ENCODE results near the gene ZMYND8.

The ZMYND8 gene

DNA sequence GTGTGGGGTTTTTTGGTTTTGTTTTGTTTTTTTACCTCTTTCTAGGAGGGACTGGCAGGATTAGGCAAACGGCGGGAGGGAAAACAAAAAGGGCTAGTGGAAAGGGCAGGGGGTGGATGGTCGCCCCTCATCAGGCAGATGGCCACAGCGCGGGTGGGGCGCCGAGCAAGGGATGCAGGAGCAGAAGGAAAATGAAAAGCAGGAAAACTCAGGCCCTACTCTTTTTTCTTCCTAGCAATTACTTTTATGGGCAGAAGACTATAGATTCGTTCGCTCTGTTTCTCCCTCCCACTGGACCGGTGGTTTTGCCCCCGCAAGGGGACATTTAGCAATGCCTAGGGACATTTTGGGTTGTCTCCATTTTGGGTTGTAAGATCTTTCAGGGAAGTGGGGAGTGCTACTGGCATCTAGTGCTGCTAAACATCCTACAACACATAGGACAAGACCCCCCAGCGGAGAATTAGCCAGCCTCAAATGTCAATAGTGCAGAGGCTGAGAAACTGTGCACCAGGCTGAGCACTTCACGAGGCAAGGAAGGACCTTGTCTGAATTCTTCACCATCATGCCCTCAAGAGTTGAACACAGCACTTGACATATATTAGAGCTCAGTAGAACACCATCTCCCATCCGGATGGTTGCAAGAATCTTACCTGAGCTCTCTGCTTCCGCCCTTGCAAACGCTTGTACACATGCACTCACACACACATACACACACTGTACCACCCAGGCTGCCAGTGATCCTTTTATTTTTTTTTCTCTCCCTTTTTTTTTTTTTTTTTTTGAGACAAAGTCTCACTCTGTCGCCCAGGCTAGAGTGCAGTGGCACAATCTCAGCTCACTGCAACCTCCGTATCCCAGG is 4.8 kb upstream of the ZMYND8 start:
- DNase-seq (ENCODE audit: low spot score in 2 of 2) (no peak), ATAC-seq (ENCODE audit: low read depth) (no peak)
- H3K4me3 Mint-ChIP-seq, result peak overlapping the region; percentile 61
- no peak overlapping the region for H3K27ac Mint-ChIP-seq
- no peaks in the 10 kb centered on the region for H3K36me3 Mint-ChIP-seq
- H3K4me1 Mint-ChIP-seq, result peaks cover 49% of the 10 kb centered on the region
- H3K27me3 Mint-ChIP-seq, result no peaks in the 10 kb centered on the region
- no peaks in the 10 kb centered on the region for H3K9me3 Mint-ChIP-seq

DNA sequence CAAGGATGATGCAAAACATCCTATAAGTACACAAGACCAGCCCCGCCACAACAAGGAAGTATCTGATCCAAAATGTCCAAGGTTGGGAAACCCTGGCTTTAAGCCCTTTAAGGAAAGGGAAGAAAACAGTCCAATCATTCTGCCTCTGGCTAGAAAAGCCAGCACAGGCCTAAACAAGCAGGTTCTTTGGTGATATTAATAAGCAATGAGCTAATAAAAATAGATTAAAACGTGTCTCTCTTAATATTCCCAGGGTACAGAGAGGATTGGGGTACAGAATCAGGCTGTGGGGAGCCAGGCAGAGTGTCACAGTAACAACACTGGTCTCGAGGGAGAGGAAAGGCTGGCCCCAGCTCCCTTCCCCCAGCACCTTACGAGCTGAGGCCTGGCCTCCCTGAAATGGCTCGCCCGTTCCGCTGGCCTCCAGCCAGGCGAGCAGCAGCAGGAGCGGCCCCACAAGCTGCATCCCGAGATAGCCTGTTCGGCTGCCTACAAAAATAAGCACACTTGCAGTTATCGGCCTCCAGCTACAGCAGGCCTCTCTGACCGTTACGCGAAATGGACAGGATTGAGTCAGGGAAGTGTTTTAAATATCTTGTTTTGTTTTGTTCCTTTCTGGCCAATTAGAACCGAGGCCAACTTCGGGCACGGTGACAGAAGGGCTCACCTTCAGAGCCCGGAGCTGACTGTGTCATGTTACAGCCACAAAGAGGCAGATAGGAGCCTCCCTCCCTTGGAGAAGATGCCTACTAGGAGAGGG is 4.0 kb upstream of the ZMYND8 start:
- no peaks in the 10 kb centered on the region for H3K9me3 Mint-ChIP-seq
- H3K4me3 Mint-ChIP-seq, result peak overlapping the region; percentile 61
- no peaks in the 10 kb centered on the region for H3K36me3 Mint-ChIP-seq
- peaks cover 54% of the 10 kb centered on the region for H3K4me1 Mint-ChIP-seq
- H3K27me3 Mint-ChIP-seq, result no peaks in the 10 kb centered on the region
- DNase-seq (ENCODE audit: low spot score in 2 of 2), result no peak
- no peak for ATAC-seq (ENCODE audit: low read depth)
- no peak overlapping the region for H3K27ac Mint-ChIP-seq

DNA sequence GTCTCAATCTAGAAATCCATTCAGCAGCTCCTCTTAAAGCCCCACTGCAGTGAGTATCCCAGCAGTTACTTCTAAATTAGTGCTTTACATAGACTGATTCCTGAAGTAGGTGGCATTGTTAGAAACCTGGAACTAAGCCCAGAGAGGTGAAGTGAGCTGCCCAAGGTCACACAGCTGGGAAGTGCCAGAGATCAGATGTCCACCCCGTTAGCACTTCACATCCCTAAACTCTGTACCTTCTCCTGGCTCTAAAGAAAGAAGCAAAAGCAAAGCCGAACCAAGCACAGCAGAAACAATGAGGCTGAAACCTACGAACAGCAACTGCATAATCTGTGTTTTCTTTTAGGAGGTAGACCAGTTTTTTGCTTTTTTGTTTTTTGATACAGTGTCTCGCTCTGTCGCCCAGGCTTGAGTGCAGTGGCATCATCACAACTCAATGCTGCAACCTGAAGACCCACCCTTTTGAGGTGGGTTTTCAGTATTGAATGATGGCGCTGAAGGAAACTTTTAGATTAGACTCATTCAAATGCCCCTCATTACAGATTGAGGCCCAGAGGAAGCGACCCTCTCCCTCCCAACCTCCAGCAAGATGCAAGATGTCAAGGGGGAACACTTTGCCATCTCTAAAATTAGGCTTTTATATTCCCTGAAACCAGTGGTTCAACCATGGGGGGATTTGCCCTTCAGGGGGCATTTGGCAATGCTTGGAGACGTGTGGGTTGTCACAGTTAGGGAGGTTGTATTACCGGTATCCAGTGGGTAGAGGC is 3.2 kb upstream of the ZMYND8 start:
- Mint-ChIP-seq H3K4me3 (peak overlapping the region; percentile 61), H3K4me1 (peaks cover 62% of the 10 kb centered on the region), H3K9me3 (no peaks in the 10 kb centered on the region), H3K27ac (no peak overlapping the region), H3K36me3 (no peaks in the 10 kb centered on the region), H3K27me3 (no peaks in the 10 kb centered on the region)
- DNase-seq (ENCODE audit: low spot score in 2 of 2) (no peak), ATAC-seq (ENCODE audit: low read depth) (no peak)

DNA sequence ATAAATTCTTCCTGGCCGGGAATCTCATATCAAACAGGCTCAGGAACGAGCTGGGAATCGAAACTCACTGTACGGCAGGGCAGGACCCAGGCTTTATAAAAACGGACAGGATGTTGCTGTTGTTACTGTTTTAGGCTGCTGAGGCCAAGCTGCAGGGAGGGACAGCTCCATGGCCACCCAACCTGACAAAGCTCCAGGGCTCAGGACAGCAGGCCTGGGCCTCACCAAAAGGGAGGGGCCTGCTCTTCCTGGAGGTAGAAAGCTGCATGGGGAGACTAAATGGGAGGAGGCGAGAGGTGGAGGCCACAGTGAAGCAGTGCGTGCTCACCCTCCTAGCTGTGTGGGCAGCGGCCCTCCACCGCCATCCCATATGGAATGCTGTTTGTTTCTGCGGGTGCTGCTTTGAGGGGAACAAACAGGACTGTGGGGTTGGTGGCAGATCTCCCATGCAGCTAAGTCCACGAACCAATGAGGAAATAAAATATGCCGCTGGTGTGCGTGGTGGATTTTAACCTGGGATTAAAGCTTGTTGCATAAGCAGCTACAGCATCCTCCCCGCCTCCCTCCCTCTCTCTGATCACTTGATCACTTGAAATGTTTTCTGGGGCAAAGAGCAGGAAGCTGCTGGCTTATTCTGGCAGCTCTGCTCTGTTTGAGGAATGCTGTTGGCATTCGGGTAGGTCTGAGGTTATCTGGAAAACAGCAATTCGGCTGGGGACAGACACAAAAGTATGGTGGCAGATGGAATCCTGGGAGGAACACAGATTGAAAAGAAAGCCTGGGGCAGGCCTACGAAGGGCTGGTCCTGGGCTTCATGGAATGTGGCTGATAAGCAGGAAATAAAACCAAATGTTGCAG is 2.4 kb upstream of the ZMYND8 start:
- peaks cover 68% of the 10 kb centered on the region for H3K4me1 Mint-ChIP-seq
- ATAC-seq (ENCODE audit: low read depth) (no peak), DNase-seq (ENCODE audit: low spot score in 2 of 2) (no peak)
- H3K27ac Mint-ChIP-seq, result no peak overlapping the region
- H3K36me3 Mint-ChIP-seq, result no peaks in the 10 kb centered on the region
- H3K27me3 Mint-ChIP-seq, result no peaks in the 10 kb centered on the region
- peak overlapping the region; percentile 21 for H3K4me3 Mint-ChIP-seq
- no peaks in the 10 kb centered on the region for H3K9me3 Mint-ChIP-seq

DNA sequence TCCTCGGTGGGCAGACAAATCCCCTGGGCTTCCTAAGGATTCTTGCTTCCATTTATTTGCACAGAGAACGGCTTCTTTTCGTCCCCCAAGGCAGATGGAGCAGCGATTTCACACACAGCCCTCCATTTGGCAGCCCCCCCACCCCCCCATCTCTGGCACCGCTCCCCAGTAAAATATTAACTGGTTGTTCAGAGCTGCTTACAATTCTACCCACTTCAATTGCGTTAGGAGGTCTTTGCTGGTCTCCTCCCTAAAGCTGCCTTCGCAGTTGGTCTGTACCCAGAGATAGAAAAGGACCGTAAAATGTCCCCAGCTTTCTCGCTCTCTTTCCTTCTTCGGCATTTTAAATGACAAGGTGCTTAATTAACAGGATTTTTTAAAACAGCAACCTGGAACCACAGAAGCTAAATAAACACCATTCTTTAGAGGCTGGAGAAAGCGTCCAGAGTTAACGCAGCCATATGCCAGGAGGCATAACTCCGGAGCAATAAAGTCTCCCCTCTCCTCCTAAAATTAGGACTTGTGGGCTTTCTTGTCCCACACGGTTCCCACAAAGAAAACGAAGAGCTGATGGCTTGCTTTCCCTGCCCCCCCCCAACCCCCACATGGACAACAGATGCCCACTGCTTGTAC is 1.7 kb upstream of the ZMYND8 start:
- ATAC-seq (ENCODE audit: low read depth), result no peak

DNA sequence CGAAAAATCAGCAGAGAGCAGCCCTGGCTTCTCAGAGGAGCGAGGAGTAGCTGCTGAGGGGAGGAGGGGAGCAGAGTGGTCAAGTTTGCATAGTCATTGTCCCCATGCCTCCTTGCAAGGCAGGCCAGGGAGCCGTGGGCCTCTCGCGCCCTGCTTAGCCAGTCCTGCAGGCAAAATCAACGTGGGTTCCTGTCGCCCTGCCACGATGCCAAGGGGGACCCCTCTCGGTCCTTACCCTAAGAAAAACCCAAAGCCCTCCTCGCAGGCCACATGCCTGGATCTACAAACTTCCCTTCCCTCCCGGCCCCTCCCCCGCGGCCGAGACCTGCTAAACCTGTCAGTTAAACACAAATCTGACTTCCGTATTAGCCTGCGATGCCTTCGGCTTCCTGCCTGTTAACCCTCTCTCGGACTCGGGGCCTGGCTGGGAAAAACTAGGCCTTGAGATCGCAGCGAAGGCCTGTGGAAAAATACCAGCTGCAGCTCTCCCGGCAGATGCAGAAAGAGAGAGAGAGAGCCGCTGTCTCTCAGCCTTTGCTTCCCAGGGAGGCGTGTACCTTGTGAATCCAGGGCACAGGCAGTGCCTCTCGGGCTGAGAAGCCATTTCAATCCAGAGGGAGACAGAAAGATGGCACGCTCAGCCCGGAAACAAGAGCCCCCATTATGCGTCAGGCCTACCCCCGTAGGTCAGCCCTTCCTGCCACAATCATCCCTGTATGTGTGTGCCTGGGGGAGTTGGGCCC is 968 bp upstream of the ZMYND8 start:
- Mint-ChIP-seq H3K27me3 (no peaks in the 10 kb centered on the region), H3K4me3 (peak overlapping the region; percentile 85), H3K4me1 (peaks cover 74% of the 10 kb centered on the region), H3K9me3 (no peaks in the 10 kb centered on the region), H3K36me3 (no peaks in the 10 kb centered on the region), H3K27ac (no peak overlapping the region)
- DNase-seq (ENCODE audit: low spot score in 2 of 2) (peak; percentile 56 to 63), ATAC-seq (ENCODE audit: low read depth) (peak; percentile 41)

More for the DNA sequence above, 1.7 kb upstream of the ZMYND8 start:
- DNase-seq (ENCODE audit: low spot score in 2 of 2), result no peak
- H3K9me3 Mint-ChIP-seq, result no peaks in the 10 kb centered on the region
- no peaks in the 10 kb centered on the region for H3K27me3 Mint-ChIP-seq
- H3K36me3 Mint-ChIP-seq, result no peaks in the 10 kb centered on the region
- peak overlapping the region; percentile 85 for H3K4me3 Mint-ChIP-seq
- H3K4me1 Mint-ChIP-seq, result peaks cover 72% of the 10 kb centered on the region
- no peak overlapping the region for H3K27ac Mint-ChIP-seq

DNA sequence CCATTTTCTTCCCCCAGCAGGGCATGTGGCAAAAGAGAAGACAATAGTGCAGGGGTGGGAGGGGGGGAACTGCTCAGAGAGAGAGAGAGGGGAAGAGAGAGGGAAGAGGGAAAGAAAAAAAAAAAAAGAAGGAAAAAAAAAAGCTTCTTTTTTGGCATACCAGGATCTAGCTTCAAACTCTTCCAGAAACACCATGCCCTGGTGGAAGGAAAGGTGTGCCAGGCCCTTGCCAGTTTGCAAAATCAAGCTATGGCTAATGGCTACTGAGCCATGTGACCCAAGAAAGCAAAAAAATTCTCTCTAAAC is 326 bp downstream of the ZMYND8 start:
- peak overlapping the region; percentile 85 for H3K4me3 Mint-ChIP-seq
- no peak for DNase-seq (ENCODE audit: low spot score in 2 of 2)
- no peak for ATAC-seq (ENCODE audit: low read depth)
- H3K9me3 Mint-ChIP-seq, result no peaks in the 10 kb centered on the region
- peaks cover 72% of the 10 kb centered on the region for H3K4me1 Mint-ChIP-seq
- no peaks in the 10 kb centered on the region for H3K27me3 Mint-ChIP-seq
- no peaks in the 10 kb centered on the region for H3K36me3 Mint-ChIP-seq
- no peak overlapping the region for H3K27ac Mint-ChIP-seq

DNA sequence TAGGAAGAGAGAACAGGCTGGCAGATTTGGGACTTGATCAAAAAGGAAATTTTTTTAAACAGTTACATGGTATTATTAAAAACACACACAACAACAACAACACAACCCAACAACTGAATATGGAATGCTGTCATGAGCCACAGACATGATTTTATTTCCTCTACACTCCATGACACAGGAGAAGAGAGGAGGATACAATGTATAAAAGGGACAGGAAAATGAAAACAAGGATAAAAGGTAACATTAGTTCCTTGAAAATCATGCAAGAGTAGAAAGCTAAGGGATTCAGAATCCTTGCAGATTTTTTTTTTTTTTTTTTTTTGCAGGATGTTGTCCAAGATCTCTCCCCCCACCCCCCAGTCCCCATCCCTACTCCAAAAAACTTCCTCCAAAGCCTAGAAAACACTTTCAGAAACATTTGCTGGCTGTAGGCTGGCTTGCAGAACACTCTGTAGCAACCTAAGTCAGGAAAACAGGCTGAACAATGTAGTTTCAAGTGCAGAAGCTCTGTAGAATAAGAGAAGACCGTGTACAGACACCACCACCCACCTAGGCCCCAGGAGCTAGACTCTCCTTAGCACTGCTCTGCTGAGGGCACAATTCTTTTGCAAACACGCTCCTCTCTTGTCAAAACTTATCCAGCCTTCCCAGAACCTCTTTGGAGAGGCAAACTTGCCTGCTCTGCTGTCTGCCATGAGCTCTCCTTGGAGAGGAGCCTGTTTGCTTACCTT is 845 bp downstream of the ZMYND8 start:
- Mint-ChIP-seq H3K4me3 (peak overlapping the region; percentile 83), H3K27ac (no peak overlapping the region), H3K4me1 (peaks cover 66% of the 10 kb centered on the region), H3K9me3 (no peaks in the 10 kb centered on the region), H3K36me3 (no peaks in the 10 kb centered on the region), H3K27me3 (no peaks in the 10 kb centered on the region)
- no peak for DNase-seq (ENCODE audit: low spot score in 2 of 2)
- ATAC-seq (ENCODE audit: low read depth), result no peak

DNA sequence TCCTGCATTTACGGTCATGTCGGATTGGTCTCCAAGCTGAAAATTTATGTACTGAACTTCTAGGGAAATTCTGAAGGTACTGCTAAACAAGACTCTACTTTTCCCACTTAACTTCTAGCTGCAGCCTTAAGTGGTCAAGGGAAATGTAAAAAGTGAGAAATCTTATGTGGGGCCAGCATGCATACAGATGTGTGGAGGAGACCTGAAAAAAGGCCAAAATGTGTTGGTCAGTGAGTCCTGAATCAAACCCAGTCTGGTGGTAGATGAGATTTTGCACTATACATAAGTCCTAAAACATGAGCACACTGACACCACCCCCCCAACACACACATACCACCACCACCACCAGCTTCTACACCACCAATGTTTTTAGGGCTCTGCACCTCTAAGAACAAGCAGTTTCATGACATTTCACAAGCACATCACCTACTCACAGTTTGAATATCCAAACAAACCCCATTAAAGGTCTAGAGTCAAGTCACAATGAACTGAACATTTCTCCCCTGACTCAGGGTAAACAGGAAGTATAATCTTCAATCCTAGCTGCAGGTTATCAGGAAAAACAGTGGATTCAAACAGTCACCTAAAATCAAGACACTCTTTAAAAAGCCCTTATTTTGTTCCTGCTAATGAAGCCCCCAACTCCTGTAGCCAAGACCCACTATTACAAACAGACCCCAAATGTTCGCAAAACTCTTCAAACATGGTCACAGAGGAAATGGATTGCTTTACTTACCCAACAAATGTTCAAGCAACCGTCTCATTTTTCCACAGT is 1.6 kb downstream of the ZMYND8 start:
- Mint-ChIP-seq H3K4me1 (peaks cover 59% of the 10 kb centered on the region), H3K27me3 (no peaks in the 10 kb centered on the region), H3K4me3 (peak overlapping the region; percentile 83), H3K9me3 (no peaks in the 10 kb centered on the region), H3K27ac (no peak overlapping the region), H3K36me3 (no peaks in the 10 kb centered on the region)
- DNase-seq (ENCODE audit: low spot score in 2 of 2), result no peak
- ATAC-seq (ENCODE audit: low read depth), result no peak

DNA sequence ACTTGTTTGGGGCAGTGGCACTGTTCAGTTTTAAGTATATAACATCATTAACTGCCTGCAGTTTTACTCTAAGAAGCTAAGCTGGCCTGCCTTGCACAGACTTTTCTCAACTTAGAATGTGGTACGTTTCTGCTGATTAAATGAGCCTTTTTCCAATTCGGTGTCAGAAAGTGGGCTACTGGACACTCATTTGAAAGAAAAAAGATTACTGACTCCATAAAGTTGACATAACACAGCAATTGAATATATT is 2.1 kb downstream of the ZMYND8 start:
- Mint-ChIP-seq H3K27ac (no peak overlapping the region), H3K36me3 (no peaks in the 10 kb centered on the region), H3K9me3 (no peaks in the 10 kb centered on the region), H3K27me3 (no peaks in the 10 kb centered on the region), H3K4me3 (peak overlapping the region; percentile 83), H3K4me1 (peaks cover 54% of the 10 kb centered on the region)
- ATAC-seq (ENCODE audit: low read depth), result no peak
- DNase-seq (ENCODE audit: low spot score in 2 of 2), result no peak

DNA sequence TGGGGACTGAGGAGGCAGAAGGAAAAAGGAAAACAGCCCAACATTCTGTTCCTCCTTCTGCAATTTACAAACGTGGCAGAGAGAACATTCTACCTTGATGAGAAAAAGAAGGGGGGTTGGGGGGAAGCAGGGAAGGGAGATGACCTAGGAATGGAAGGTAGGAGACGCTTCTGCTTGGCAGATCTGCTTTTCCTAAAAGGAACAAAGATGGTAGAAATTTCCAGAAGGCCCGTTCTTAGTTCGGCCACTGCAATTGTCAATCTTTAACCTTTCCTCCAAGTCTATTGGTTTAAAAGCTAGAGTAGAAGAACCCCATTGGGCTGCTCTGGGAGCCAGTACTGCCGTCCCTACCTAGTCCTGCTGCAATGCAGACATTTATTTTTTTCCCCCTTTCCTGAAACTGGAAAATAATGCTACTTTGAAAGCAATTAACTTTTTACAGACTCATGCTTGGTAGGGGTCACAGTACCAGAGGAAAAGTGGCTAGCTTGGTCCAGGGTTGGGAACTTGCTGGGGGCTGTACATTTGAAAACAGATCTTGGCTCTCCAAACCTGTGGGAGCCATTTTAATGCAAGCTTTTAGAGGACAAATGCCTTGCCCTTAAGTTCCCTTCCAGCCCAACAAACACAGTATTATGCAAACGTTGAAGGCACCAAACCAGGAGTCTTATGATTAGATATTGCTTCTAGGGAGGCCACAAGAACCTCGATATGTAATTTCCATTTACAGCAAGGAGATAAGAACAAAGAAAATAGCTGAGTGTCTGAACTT is 2.6 kb downstream of the ZMYND8 start:
- H3K27ac Mint-ChIP-seq, result no peak overlapping the region
- peaks cover 51% of the 10 kb centered on the region for H3K4me1 Mint-ChIP-seq
- no peaks in the 10 kb centered on the region for H3K27me3 Mint-ChIP-seq
- H3K36me3 Mint-ChIP-seq, result no peaks in the 10 kb centered on the region
- no peaks in the 10 kb centered on the region for H3K9me3 Mint-ChIP-seq
- no peak for ATAC-seq (ENCODE audit: low read depth)
- peak overlapping the region; percentile 83 for H3K4me3 Mint-ChIP-seq
- no peak for DNase-seq (ENCODE audit: low spot score in 2 of 2)
